ENCODE measurements around the gene ARID3A.

DNA sequence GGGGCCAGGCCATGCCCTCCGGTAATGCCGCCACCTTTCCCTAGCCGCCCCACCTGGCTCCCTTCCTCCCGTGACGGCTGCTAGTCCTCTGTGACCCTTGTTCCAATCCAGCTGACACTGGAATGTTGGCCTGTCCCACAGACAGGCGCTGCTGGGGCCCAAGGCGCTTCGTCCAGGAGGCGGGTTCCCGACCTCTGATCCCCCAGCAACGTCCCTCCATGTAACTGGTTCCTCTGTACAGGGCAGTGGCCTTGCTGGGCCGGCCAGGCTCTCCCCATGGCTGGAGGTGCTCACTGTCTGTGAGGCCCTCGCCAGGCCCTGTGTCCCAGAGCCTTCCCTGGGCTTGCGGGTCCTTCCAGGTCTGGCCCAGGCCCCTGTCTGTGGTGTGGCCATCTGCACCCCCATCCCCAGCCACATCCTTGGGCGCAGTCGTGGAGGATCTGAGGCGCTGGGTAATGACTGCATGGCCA, 67.6 kb downstream of the ARID3A start:
- TF ChIP-seq CTCF (IDR thresholded peaks at IDR 0.05) (no peak), POLR2A (IDR thresholded peaks at IDR 0.05) (no peak)
